ENCODE data around the gene TMC5. TPM values are rescaled to one million over a fixed set of nuclear protein-coding genes. Genes with fewer than 3 reads are reported as not detected.
A peak's percentile ranks its signal among the peaks of the same experiment; 100 is the strongest.

The TMC5 gene
- total and polyA plus RNA-seq, 2 of the 13 experiments (the other 11 are each of a cell fraction or from before 2014, with no cell fraction given) = 0.09 to 0.41 TPM

GRCh38 chr16:19523184-19523558, 105.5 kb downstream of the TMC5 start (continued):
- TF ChIP-seq HMG20A (CRISPR knock-in tag; IDR thresholded peaks at IDR 0.05; ENCODE audit: borderline replicate concordance) (no peak), MXD3 (CRISPR knock-in tag; IDR thresholded peaks at IDR 0.05) (no peak), NR2F2 (IDR thresholded peaks at IDR 0.05; ENCODE audit: borderline replicate concordance, low read depth) (no peak), E2F5 (CRISPR knock-in tag; conservative IDR thresholded peaks at IDR 0.05) (no peak), NFATC3 (CRISPR knock-in tag; IDR thresholded peaks at IDR 0.05) (0 out of 2 replicates have a peak, but pooled peaks have one; percentile 20), TFE3 (CRISPR knock-in tag; IDR thresholded peaks at IDR 0.05) (peak; percentile 9; the same call in 1 of the 2 replicates), XBP1 (CRISPR knock-in tag; IDR thresholded peaks at IDR 0.05) (no peak), ZNF784 (CRISPR knock-in tag; IDR thresholded peaks at IDR 0.05; ENCODE audit: borderline replicate concordance) (peak; percentile 43; the same call in 1 of the 2 replicates), ZSCAN25 (CRISPR knock-in tag; IDR thresholded peaks at IDR 0.05) (no peak), NFAT5 (CRISPR knock-in tag; IDR thresholded peaks at IDR 0.05) (peak; percentile 44; the same call in 1 of the 2 replicates), ZSCAN30 (CRISPR knock-in tag; IDR thresholded peaks at IDR 0.05) (no peak), SRF (IDR thresholded peaks at IDR 0.05; ENCODE audit: low read depth, low read length) (no peak), SCMH1 (CRISPR knock-in tag; IDR thresholded peaks at IDR 0.05; ENCODE audit: borderline replicate concordance) (no peak), SUZ12 (IDR thresholded peaks at IDR 0.05; ENCODE audit: low read depth, low read length) (no peak), ZBTB34 (CRISPR knock-in tag; IDR thresholded peaks at IDR 0.05) (no peak), TFDP1 (CRISPR knock-in tag; IDR thresholded peaks at IDR 0.05; ENCODE audit: borderline replicate concordance) (no peak), PITX1 (CRISPR knock-in tag; IDR thresholded peaks at IDR 0.05) (no peak), HMG20B (CRISPR knock-in tag; conservative IDR thresholded peaks at IDR 0.05) (no peak)
